Measurements from ENCODE around the gene SHROOM4. TPM values are rescaled to one million over a fixed set of nuclear protein-coding genes. Genes with fewer than 3 reads are reported as not detected.

Gene SHROOM4
- total and polyA plus RNA-seq, 9 of the 15 experiments (the other 6 are each of a cell fraction or from before 2014, with no cell fraction given), result not detected

DNA sequence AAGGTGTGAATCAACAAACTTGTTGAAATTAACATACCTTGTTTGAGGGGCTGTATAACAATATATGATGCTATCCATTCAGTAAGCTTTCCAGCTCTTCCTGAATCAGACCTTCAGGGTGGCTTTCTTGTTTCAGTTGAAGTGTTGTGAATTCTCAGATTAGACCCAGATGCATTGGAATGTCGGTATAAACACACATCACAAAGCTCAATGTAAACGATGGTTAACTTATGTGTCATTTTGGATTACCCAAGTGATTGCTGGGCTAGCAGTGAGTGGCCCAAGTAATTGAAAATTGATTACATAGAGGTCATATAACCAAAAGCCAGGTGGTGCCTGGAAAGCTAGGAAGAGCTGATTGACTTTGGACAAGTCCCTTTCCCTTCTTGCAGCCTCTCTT lies 115.0 kb downstream of the SHROOM4 start:
- CTCF ChIA-PET (ENCODE audit: low intra/inter-chr PET ratio), result no interaction called here
- intact Hi-C loops (cut with micrococcal nuclease) (loop anchor here (10.0 kb wide), 1 partner anchor 286 kb away; no protein-coding TSS in a partner anchor), in situ Hi-C loops (cut with MboI) (loop anchor here (25.0 kb wide), 1 partner anchor 763 kb away; no protein-coding TSS in a partner anchor)

More for the DNA sequence above, 115.0 kb downstream of the SHROOM4 start:
- no peaks in the 10 kb centered on the region for H3K79me2 ChIP-seq (ENCODE audit: control insufficient read depth, insufficient read depth, low read length)
- no peak overlapping the region for H3K9ac ChIP-seq (ENCODE audit: insufficient read depth in 1 of 2, low read depth in 2 of 2, low read length in 2 of 2)
- H3K4me3 ChIP-seq, result no peak overlapping the region
- H3K36me3 ChIP-seq (ENCODE audit: control insufficient read depth, insufficient read depth, low read length), result no peaks in the 10 kb centered on the region
- DNase-seq (ENCODE audit: extremely low read depth in 1 of 4, low spot score in 3 of 4), result no peak
- no peak overlapping the region for H2AFZ ChIP-seq (ENCODE audit: low read depth, low read length)
- POLR2A ChIA-PET, result interaction anchor here (0.7 kb wide), 1 partner anchor 24 kb away, joined by 3 read pairs; no protein-coding TSS in a partner anchor
- no peak for ATAC-seq
- H3K9me3 ChIP-seq (replicated peaks; ENCODE audit: control insufficient read depth, insufficient read depth, low read depth, low read length), result no peaks in the 10 kb centered on the region
- no peaks in the 10 kb centered on the region for H4K20me1 ChIP-seq (replicated peaks; ENCODE audit: control insufficient read depth, insufficient read depth, low read length)
- TF ChIP-seq JUNB (CRISPR knock-in tag; conservative IDR thresholded peaks at IDR 0.05) (no peak), ZNF583 (CRISPR knock-in tag; IDR thresholded peaks at IDR 0.05) (no peak), DACH1 (IDR thresholded peaks at IDR 0.05; ENCODE audit: partially characterized antibody) (no peak), KDM1A (IDR thresholded peaks at IDR 0.05) (no peak), PRMT5 (CRISPR knock-in tag; IDR thresholded peaks at IDR 0.05) (no peak), SMARCB1 (IDR thresholded peaks at IDR 0.05; ENCODE audit: insufficient read length, low read depth) (no peak), ZNF780A (CRISPR knock-in tag; IDR thresholded peaks at IDR 0.05) (no peak), NR2C1 (IDR thresholded peaks at IDR 0.05) (no peak), NR2C1 (tag; IDR thresholded peaks at IDR 0.05) (no peak), ZNF197 (CRISPR knock-in tag; IDR thresholded peaks at IDR 0.05; ENCODE audit: low read depth) (no peak), BCL6 (CRISPR knock-in tag; IDR thresholded peaks at IDR 0.05) (no peak), POU5F1 (IDR thresholded peaks at IDR 0.05; ENCODE audit: borderline replicate concordance, low read depth, low read length, partially characterized antibody) (no peak), ETS2 (tag; IDR thresholded peaks at IDR 0.05; ENCODE audit: borderline replicate concordance, poor library complexity, severe bottlenecking) (no peak), PHB2 (IDR thresholded peaks at IDR 0.05; ENCODE audit: low read depth) (no peak), NELFE (IDR thresholded peaks at IDR 0.05; ENCODE audit: insufficient read depth, insufficient read length) (no peak)
- TF ChIP-seq, protein P1, sequence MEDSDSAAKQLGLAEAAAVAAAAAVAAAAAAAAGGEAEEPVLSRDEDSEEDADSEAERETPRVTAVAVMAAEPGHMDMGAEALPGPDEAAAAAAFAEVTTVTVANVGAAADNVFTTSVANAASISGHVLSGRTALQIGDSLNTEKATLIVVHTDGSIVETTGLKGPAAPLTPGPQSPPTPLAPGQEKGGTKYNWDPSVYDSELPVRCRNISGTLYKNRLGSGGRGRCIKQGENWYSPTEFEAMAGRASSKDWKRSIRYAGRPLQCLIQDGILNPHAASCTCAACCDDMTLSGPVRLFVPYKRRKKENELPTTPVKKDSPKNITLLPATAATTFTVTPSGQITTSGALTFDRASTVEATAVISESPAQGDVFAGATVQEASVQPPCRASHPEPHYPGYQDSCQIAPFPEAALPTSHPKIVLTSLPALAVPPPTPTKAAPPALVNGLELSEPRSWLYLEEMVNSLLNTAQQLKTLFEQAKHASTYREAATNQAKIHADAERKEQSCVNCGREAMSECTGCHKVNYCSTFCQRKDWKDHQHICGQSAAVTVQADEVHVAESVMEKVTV (CRISPR knock-in tag; IDR thresholded peaks at IDR 0.05), result no peak
- TF ChIP-seq, protein P2, sequence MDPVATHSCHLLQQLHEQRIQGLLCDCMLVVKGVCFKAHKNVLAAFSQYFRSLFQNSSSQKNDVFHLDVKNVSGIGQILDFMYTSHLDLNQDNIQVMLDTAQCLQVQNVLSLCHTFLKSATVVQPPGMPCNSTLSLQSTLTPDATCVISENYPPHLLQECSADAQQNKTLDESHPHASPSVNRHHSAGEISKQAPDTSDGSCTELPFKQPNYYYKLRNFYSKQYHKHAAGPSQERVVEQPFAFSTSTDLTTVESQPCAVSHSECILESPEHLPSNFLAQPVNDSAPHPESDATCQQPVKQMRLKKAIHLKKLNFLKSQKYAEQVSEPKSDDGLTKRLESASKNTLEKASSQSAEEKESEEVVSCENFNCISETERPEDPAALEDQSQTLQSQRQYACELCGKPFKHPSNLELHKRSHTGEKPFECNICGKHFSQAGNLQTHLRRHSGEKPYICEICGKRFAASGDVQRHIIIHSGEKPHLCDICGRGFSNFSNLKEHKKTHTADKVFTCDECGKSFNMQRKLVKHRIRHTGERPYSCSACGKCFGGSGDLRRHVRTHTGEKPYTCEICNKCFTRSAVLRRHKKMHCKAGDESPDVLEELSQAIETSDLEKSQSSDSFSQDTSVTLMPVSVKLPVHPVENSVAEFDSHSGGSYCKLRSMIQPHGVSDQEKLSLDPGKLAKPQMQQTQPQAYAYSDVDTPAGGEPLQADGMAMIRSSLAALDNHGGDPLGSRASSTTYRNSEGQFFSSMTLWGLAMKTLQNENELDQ (CRISPR knock-in tag; IDR thresholded peaks at IDR 0.05; ENCODE audit: borderline replicate concordance), result no peak
- TF ChIP-seq, protein P3, sequence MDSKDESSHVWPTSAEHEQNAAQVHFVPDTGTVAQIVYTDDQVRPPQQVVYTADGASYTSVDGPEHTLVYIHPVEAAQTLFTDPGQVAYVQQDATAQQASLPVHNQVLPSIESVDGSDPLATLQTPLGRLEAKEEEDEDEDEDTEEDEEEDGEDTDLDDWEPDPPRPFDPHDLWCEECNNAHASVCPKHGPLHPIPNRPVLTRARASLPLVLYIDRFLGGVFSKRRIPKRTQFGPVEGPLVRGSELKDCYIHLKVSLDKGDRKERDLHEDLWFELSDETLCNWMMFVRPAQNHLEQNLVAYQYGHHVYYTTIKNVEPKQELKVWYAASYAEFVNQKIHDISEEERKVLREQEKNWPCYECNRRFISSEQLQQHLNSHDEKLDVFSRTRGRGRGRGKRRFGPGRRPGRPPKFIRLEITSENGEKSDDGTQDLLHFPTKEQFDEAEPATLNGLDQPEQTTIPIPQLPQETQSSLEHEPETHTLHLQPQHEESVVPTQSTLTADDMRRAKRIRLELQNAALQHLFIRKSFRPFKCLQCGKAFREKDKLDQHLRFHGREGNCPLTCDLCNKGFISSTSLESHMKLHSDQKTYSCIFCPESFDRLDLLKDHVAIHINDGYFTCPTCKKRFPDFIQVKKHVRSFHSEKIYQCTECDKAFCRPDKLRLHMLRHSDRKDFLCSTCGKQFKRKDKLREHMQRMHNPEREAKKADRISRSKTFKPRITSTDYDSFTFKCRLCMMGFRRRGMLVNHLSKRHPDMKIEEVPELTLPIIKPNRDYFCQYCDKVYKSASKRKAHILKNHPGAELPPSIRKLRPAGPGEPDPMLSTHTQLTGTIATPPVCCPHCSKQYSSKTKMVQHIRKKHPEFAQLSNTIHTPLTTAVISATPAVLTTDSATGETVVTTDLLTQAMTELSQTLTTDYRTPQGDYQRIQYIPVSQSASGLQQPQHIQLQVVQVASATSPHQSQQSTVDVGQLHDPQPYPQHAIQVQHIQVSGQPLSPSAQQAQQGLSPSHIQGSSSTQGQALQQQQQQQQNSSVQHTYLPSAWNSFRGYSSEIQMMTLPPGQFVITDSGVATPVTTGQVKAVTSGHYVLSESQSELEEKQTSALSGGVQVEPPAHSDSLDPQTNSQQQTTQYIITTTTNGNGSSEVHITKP (IDR thresholded peaks at IDR 0.05; ENCODE audit: partially characterized antibody), result no peak
- FAIRE-seq, result no peak
- no TSS peak for BruUV-seq (replicated peaks)
- no peak overlapping the region for H3K4me2 ChIP-seq (ENCODE audit: insufficient read depth, low read length)
- H3K27me3 ChIP-seq (ENCODE audit: control insufficient read depth in 2 of 2, insufficient read depth in 2 of 2, low read length in 2 of 2), result no peaks in the 10 kb centered on the region
- H3K4me1 ChIP-seq (replicated peaks in 1 of 2; ENCODE audit: control insufficient read depth in 2 of 2, insufficient read depth in 2 of 2, low read length in 2 of 2), result no peaks in the 10 kb centered on the region
- H3K27ac ChIP-seq (ENCODE audit: extremely low read depth, low read depth, low read length), result no peak overlapping the region
- no peaks in the 10 kb centered on the region for H3K9me1 ChIP-seq (ENCODE audit: control insufficient read depth, insufficient read depth, low read length)
- WGBS (ENCODE audit: insufficient coverage, low coverage, missing lambda C conversion rate), result 0% methylated on average over 2 of the region's 2 CpGs

Data from K562 (cell line).